Measurements from ENCODE around the gene FGB. TPM values are rescaled to one million over a fixed set of nuclear protein-coding genes. Genes with fewer than 3 reads are reported as not detected.
A peak's percentile ranks its signal among the peaks of the same experiment; 100 is the strongest.

FGB gene
- total RNA-seq, 3 donors from 2014 or later: 3.9 TPM; not detected in 2

GRCh38 chr4:154616731-154617130 lies 53.9 kb downstream of the FGB start:
- no peaks in the 10 kb centered on the region for H3K4me1 ChIP-seq
- H3K9me3 ChIP-seq: no peaks in the 10 kb centered on the region
- no peak for TF ChIP-seq POLR2A (IDR thresholded peaks at IDR 0.05)
- no peak for TF ChIP-seq CTCF (IDR thresholded peaks at IDR 0.05)
- TF ChIP-seq POLR2AphosphoS5 (IDR thresholded peaks at IDR 0.05): no peak
- no peak overlapping the region for H3K27ac ChIP-seq
- H3K4me3 ChIP-seq: no peak overlapping the region
- intact Hi-C loops (cut with DNase I; ENCODE audit: low total_unique reads): no loop called here
- H3K27me3 ChIP-seq: no peaks in the 10 kb centered on the region
- H3K36me3 ChIP-seq: no peaks in the 10 kb centered on the region
- no peak for DNase-seq (ENCODE audit: low spot score in 2 of 2)

GRCh38 chr4:154617820-154618317 lies 55.1 kb downstream of the FGB start:
- Histone ChIP-seq H3K9me3 (no peaks in the 10 kb centered on the region), H3K4me1 (no peaks in the 10 kb centered on the region), H3K27me3 (no peaks in the 10 kb centered on the region), H3K4me3 (no peak overlapping the region), H3K27ac (no peak overlapping the region), H3K36me3 (no peaks in the 10 kb centered on the region)
- no peak for TF ChIP-seq POLR2A (IDR thresholded peaks at IDR 0.05)
- TF ChIP-seq CTCF (IDR thresholded peaks at IDR 0.05): no peak
- no peak for TF ChIP-seq POLR2AphosphoS5 (IDR thresholded peaks at IDR 0.05)
- DNase-seq (ENCODE audit: low spot score in 2 of 2): no peak
- intact Hi-C loops (cut with DNase I; ENCODE audit: low total_unique reads): no loop called here

GRCh38 chr4:154618708-154619315 lies 56.0 kb downstream of the FGB start:
- no peaks in the 10 kb centered on the region for H3K9me3 ChIP-seq
- no peaks in the 10 kb centered on the region for H3K27me3 ChIP-seq
- H3K36me3 ChIP-seq: no peaks in the 10 kb centered on the region
- H3K4me3 ChIP-seq: no peak overlapping the region
- no peak overlapping the region for H3K27ac ChIP-seq
- no peak for DNase-seq (ENCODE audit: low spot score in 2 of 2)
- intact Hi-C loops (cut with DNase I; ENCODE audit: low total_unique reads): no loop called here
- no peak for TF ChIP-seq POLR2AphosphoS5 (IDR thresholded peaks at IDR 0.05)
- peak in 2 of 3 donors; percentile 45 to 46 for TF ChIP-seq CTCF (IDR thresholded peaks at IDR 0.05)
- no peak for TF ChIP-seq POLR2A (IDR thresholded peaks at IDR 0.05)
- no peaks in the 10 kb centered on the region for H3K4me1 ChIP-seq

GRCh38 chr4:154620111-154620510 lies 57.3 kb downstream of the FGB start:
- DNase-seq (ENCODE audit: low spot score in 2 of 2): no peak
- Histone ChIP-seq H3K36me3 (no peaks in the 10 kb centered on the region), H3K4me3 (no peak overlapping the region), H3K27me3 (no peaks in the 10 kb centered on the region), H3K4me1 (no peaks in the 10 kb centered on the region), H3K27ac (no peak overlapping the region), H3K9me3 (no peaks in the 10 kb centered on the region)
- intact Hi-C loops (cut with DNase I; ENCODE audit: low total_unique reads): no loop called here
- TF ChIP-seq POLR2AphosphoS5 (IDR thresholded peaks at IDR 0.05): no peak
- TF ChIP-seq CTCF (IDR thresholded peaks at IDR 0.05): no peak
- TF ChIP-seq POLR2A (IDR thresholded peaks at IDR 0.05): no peak

Other genes with a start within 250 kb of the FGB start
- gene DCHS2, start 71.2 kb upstream of the FGB start, total RNA-seq: 1 to 10 TPM in 2 of 3 donors, not detected in 1; 2.8 to 5.2 TPM
- gene PLRG1, start 12.6 kb upstream of the FGB start, total RNA-seq: 10 to 100 TPM; 38.1 to 61.2 (median 54.4) TPM
- under 1 TPM in 1 of 3 donors, not detected in 2; 0.66 TPM for gene FGA, start 27.7 kb downstream of the FGB start, total RNA-seq
- gene FGG, start 49.6 kb downstream of the FGB start, total RNA-seq: 1 to 10 TPM in 1 of 3 donors, not detected in 2; 3.3 TPM
- 1 to 10 TPM in 2 of 3 donors, not detected in 1; 3.9 to 4.5 TPM for gene LRAT, start 181.0 kb downstream of the FGB start, total RNA-seq
- gene RBM46, start 218.3 kb downstream of the FGB start, total RNA-seq: under 1 TPM in 1 of 3 donors, not detected in 2; 0.29 TPM

Measured in breast epithelium (tissue), 4 donors.